Measurements from ENCODE around the gene ALLC.

ALLC gene

DNA sequence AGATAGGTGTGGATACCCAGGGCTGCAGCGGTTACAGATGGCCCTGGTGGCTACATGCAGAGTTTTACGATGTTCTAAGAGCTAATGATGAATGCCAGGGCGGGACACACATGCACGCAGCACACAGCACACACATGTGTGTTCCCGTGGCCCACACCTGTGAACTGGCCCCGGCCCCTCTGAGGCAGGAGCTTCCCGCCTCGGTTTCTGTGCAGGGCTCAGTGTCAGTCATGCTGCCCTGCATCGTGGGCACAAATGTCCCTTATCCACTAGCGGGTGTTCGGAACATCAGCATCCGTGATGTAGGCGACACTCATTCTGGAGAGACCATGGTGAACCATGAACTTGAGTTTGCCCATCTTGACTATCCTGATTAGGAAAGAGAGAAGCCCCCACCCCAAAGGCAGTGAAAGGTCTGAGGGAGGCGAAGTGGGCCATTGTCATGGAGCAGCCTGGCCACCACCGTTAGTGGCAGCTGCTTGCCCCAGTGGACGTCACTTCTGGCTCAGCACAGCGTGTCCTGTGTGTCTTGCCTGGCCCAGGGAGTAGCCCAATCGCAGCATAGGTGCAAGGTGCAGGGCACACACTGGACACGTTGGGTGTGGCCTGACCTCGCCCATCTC lies 89.1 kb downstream of the ALLC start:
- TF ChIP-seq, protein P1, sequence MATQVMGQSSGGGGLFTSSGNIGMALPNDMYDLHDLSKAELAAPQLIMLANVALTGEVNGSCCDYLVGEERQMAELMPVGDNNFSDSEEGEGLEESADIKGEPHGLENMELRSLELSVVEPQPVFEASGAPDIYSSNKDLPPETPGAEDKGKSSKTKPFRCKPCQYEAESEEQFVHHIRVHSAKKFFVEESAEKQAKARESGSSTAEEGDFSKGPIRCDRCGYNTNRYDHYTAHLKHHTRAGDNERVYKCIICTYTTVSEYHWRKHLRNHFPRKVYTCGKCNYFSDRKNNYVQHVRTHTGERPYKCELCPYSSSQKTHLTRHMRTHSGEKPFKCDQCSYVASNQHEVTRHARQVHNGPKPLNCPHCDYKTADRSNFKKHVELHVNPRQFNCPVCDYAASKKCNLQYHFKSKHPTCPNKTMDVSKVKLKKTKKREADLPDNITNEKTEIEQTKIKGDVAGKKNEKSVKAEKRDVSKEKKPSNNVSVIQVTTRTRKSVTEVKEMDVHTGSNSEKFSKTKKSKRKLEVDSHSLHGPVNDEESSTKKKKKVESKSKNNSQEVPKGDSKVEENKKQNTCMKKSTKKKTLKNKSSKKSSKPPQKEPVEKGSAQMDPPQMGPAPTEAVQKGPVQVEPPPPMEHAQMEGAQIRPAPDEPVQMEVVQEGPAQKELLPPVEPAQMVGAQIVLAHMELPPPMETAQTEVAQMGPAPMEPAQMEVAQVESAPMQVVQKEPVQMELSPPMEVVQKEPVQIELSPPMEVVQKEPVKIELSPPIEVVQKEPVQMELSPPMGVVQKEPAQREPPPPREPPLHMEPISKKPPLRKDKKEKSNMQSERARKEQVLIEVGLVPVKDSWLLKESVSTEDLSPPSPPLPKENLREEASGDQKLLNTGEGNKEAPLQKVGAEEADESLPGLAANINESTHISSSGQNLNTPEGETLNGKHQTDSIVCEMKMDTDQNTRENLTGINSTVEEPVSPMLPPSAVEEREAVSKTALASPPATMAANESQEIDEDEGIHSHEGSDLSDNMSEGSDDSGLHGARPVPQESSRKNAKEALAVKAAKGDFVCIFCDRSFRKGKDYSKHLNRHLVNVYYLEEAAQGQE (IDR thresholded peaks at IDR 0.05; ENCODE audit: low read depth), result no peak
- TF ChIP-seq NFIC (IDR thresholded peaks at IDR 0.05), result no peak
- no peak for TF ChIP-seq RAD21 (IDR thresholded peaks at IDR 0.05; ENCODE audit: low read depth)
- no peak for TF ChIP-seq FOXM1 (IDR thresholded peaks at IDR 0.05; ENCODE audit: borderline replicate concordance, low read depth)
- TF ChIP-seq ZBTB7A (IDR thresholded peaks at IDR 0.05; ENCODE audit: low read depth), result no peak
- no peak for TF ChIP-seq EP300 (IDR thresholded peaks at IDR 0.05; ENCODE audit: borderline replicate concordance)
- no peak for TF ChIP-seq CREB1 (IDR thresholded peaks at IDR 0.05; ENCODE audit: low read depth)
- TF ChIP-seq, protein P2, sequence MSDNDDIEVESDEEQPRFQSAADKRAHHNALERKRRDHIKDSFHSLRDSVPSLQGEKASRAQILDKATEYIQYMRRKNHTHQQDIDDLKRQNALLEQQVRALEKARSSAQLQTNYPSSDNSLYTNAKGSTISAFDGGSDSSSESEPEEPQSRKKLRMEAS (IDR thresholded peaks at IDR 0.05), result no peak
- TF ChIP-seq, protein P3, sequence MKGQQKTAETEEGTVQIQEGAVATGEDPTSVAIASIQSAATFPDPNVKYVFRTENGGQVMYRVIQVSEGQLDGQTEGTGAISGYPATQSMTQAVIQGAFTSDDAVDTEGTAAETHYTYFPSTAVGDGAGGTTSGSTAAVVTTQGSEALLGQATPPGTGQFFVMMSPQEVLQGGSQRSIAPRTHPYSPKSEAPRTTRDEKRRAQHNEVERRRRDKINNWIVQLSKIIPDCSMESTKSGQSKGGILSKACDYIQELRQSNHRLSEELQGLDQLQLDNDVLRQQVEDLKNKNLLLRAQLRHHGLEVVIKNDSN (IDR thresholded peaks at IDR 0.05), result no peak
- TF ChIP-seq TCF12 (IDR thresholded peaks at IDR 0.05; ENCODE audit: low read depth), result no peak
- no peak for TF ChIP-seq YY1 (IDR thresholded peaks at IDR 0.05; ENCODE audit: low read depth)
- TF ChIP-seq CEBPB (IDR thresholded peaks at IDR 0.05), result no peak
- no peak for TF ChIP-seq TAF1 (IDR thresholded peaks at IDR 0.05; ENCODE audit: low read depth)
- TF ChIP-seq EGR1 (IDR thresholded peaks at IDR 0.05), result no peak
- TF ChIP-seq TEAD4 (IDR thresholded peaks at IDR 0.05), result no peak

DNA sequence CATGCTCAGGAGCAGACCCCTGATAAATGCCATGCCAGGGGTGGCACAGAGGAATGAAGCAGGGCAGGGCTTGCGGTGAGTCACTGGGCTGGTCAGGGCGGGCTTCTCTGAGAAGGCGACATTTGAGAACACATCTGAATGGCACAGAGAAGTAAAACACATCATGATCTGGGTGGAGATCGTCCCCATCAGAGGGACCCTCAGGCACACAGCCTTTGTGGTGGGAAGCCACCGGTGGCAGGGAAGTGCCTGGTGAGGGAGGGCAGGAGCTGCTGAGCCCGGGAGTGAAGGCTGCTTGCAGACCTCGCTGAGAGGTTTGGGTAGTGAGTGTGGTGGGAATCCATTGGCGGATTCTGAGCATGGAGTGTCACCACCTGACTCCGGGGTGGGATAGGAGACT lies 89.8 kb downstream of the ALLC start:
- TF ChIP-seq CREB1 (IDR thresholded peaks at IDR 0.05; ENCODE audit: low read depth), result no peak
- no peak for TF ChIP-seq FOXM1 (IDR thresholded peaks at IDR 0.05; ENCODE audit: borderline replicate concordance, low read depth)
- no peak for TF ChIP-seq NFIC (IDR thresholded peaks at IDR 0.05)
- TF ChIP-seq CEBPB (IDR thresholded peaks at IDR 0.05), result no peak
- TF ChIP-seq EGR1 (IDR thresholded peaks at IDR 0.05), result no peak
- TF ChIP-seq, protein P3 (IDR thresholded peaks at IDR 0.05), result no peak
- TF ChIP-seq, protein P2 (IDR thresholded peaks at IDR 0.05), result no peak
- no peak for TF ChIP-seq RAD21 (IDR thresholded peaks at IDR 0.05; ENCODE audit: low read depth)
- TF ChIP-seq, protein P1 (IDR thresholded peaks at IDR 0.05; ENCODE audit: low read depth), result no peak
- no peak for TF ChIP-seq TCF12 (IDR thresholded peaks at IDR 0.05; ENCODE audit: low read depth)
- no peak for TF ChIP-seq YY1 (IDR thresholded peaks at IDR 0.05; ENCODE audit: low read depth)
- TF ChIP-seq EP300 (IDR thresholded peaks at IDR 0.05; ENCODE audit: borderline replicate concordance), result no peak
- no peak for TF ChIP-seq ZBTB7A (IDR thresholded peaks at IDR 0.05; ENCODE audit: low read depth)
- TF ChIP-seq TEAD4 (IDR thresholded peaks at IDR 0.05), result no peak
- TF ChIP-seq TAF1 (IDR thresholded peaks at IDR 0.05; ENCODE audit: low read depth), result no peak

DNA sequence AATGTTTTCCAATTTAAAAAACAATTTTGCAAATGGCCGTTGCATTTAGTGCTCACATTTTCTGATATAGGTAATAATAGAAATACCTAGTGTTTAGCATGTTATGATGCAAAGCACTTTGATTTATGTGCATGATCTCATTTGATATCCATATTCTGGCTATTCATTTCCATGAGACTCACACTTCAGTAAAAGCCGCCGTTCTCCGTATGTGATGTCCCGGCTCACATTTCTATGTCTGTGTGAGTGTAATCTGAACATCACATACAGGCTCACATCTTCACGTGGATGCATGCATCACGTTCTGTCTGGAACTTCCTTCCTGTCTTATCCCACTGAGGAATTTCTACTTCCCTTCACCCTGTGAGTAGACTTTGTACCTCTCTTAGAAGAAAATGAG lies 91.2 kb downstream of the ALLC start:
- TF ChIP-seq, protein P3 (IDR thresholded peaks at IDR 0.05), result no peak
- TF ChIP-seq, protein P1 (IDR thresholded peaks at IDR 0.05; ENCODE audit: low read depth), result no peak
- TF ChIP-seq, protein P2 (IDR thresholded peaks at IDR 0.05), result no peak
- TF ChIP-seq TEAD4 (IDR thresholded peaks at IDR 0.05) (no peak), EP300 (IDR thresholded peaks at IDR 0.05; ENCODE audit: borderline replicate concordance) (no peak), CEBPB (IDR thresholded peaks at IDR 0.05) (no peak), ZBTB7A (IDR thresholded peaks at IDR 0.05; ENCODE audit: low read depth) (no peak), FOXM1 (IDR thresholded peaks at IDR 0.05; ENCODE audit: borderline replicate concordance, low read depth) (no peak), CREB1 (IDR thresholded peaks at IDR 0.05; ENCODE audit: low read depth) (no peak), EGR1 (IDR thresholded peaks at IDR 0.05) (no peak), RAD21 (IDR thresholded peaks at IDR 0.05; ENCODE audit: low read depth) (no peak)

Measured in Ishikawa (cell line).